ENCODE results near the gene RALGAPA2.

DNA sequence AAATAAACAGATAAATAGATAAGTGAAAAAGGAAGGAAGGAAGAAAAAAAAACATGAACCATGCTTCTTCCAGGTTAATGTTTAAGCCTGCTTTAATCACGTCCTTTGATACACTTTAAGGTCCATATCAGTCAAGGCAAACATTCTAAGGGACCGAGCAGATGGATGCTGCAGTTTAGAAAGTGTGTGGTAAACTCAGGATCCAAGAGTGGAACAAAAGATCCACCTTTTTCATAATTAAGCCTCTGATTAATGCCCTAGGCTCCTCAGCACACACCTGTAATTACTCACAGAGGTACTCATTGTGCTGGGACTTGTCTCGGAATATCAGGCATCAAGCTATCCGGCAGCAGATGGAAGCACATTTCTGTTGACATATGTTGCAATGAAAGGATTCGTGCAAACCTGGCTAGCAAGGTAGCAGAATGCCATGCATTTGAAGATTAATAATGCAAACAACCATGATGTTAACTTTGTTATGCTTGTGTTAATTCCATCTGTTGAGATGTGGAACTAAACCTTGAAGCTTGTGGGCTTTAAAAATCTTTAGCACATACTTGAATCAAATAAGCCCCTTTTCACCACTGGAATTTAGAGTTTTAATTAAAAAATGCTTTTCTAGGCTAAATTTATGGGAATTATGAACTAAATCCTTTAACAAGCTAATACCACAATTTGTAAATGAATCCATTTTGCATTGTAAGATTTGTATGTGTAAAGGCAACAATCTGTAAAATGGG is 163.7 kb downstream of the RALGAPA2 start:
- TF ChIP-seq ZNF274 (IDR thresholded peaks at IDR 0.05; ENCODE audit: low read depth, low read length), result no peak
- TF ChIP-seq SUZ12 (IDR thresholded peaks at IDR 0.05; ENCODE audit: extremely low read depth, insufficient read depth, insufficient read length), result no peak

All from NT2/D1 (cell line).